Smooth muscle cell of the brain vasculature (primary cell): ENCODE results near the gene UBE2O.

Source experiments
- DNase-seq: peaks from one replicate; pipeline ENCODE4 v3.0.0-alpha.2; 2012; ENCODE audit warnings: low read depth, low spot score

The UBE2O gene

GRCh38 chr17:76394166-76394565 lies 58.8 kb downstream of the UBE2O start:
- no peak for DNase-seq

GRCh38 chr17:76391200-76391715 lies 61.7 kb downstream of the UBE2O start:
- no peak for DNase-seq

DNA sequence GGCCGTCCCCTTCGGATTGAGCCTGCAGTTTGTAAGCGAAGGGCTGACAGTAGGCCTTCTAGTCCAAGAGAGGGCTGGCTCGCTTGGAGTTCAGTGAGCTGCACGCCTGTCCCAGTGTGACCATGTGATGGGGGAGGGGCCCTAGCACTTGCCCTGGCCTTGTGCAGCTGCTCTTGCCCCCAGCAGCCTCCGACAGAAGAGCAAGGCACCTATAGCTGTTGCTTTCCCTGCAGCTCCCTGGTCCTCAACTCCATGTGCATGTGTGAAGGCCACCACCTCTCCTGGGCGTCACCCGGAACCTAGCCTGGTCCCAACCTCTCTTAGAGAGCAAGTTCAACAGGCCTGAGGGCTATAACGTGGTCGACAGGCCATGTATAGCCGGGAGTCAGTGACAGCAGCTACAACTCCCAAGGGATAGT lies 62.9 kb downstream of the UBE2O start:
- no peak for DNase-seq

- DNase-seq, result no peak
Observed at GRCh38 chr17:76388966-76389888, 63.7 kb downstream of the UBE2O start.

GRCh38 chr17:76386966-76387765 lies 65.8 kb downstream of the UBE2O start:
- DNase-seq, result no peak

- DNase-seq, result no peak
Observed at GRCh38 chr17:76385892-76386786, 66.8 kb downstream of the UBE2O start.

- no peak for DNase-seq
Observed at GRCh38 chr17:76384987-76385891, 67.7 kb downstream of the UBE2O start.

- DNase-seq, result no peak
Observed at GRCh38 chr17:76384222-76384986, 68.5 kb downstream of the UBE2O start, which contains the start of gene SPHK1. Gene SPHK1, plus strand, starts transcription at chr17:76384609. Its CDS starts 1,036 bp downstream, at chr17:76385645.

DNA sequence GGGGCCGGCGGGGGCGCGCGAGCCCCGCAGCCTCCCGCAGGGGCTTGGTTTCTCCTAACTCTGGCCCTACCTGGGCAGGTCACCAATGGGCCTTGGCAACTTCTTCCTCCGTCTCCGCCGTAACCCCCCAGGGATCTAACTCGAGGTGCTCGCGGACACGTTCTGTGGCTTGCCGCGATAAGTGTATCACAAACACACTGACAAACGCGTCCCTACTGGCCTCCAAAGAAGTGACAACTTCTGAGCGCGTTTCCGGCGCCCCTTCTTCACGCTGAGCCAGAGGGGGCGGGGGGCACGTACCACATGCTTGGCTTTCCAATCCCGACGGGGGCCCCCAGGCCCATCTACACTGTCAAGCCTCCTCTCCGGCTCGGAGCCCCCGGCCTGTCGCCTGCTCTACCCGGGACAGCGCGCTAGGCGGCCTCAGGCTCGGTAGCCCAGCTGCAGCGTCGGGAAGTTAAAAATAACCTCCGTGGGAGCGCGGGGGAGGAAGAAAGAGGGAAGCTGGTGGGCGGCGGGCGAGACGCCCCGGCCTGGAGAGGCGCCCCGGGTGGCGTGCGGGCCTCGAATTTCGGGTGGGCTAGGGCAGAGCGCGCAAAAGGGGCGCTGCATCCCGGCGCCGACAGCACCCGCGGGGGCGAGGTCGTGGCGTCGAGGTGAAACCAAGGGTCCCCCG lies 69.3 kb downstream of the UBE2O start:
- no peak for DNase-seq

DNA sequence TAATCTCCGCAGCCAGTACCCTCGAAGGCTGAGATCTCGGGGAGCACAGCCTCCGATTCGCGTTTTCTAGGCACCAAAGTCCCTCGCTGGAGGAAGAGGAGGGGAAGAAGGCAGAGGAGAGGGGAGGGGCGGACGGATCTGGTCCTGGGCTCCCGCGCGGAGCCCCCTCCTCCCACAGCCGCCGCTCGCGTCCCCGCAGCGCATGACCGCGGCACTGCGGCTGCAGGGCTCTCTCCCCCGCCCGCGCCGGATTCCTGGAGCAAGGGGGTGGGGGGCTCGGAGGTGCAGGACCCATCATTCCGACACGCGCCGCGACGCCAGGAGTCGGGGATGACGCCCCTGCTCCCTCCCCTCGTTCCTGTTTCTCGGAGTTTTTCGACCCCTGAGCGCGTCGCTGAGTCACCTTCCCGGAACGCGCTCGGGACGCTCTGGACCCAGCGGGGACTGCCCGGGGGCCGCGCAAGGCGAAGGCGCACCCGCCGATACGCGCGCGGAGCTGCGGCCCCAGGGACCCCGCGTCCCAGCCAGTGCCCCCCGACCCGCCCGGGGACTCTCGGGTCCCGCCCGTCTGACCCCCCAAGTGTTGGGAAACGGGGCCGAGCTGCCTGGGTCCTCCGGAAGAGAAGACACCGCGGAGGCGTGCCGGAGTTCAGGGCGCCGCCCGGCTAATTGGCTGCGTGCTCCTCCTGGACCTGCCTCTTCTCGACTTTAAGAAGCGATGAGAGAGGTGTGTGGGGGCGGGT lies 70.0 kb downstream of the UBE2O start:
- DNase-seq, result no peak

DNA sequence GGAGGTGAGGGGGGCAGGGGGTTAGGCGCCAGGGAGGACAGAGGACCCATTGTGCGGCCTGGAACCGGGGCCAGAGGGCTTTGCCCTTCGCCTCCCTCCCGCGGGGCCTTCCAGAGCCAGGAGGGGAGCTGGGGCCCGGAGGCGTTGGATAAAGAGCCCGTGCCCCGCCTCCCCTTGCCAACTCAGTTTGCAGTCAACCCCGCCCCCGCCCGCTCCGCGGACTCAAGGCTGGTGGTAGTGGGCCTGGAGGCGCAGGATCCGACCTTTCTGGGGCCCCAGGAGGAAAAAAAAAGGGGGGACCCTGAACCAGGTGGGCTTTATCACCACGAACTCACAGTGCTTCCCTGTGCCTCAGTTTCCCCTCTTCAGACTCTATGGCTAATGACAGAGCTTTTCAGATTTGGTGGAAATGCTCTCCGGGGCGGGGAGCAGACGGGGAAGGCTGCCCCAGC lies 70.6 kb downstream of the UBE2O start:
- DNase-seq, result no peak

GRCh38 chr17:76381633-76382350 lies 71.2 kb downstream of the UBE2O start:
- no peak for DNase-seq

DNA sequence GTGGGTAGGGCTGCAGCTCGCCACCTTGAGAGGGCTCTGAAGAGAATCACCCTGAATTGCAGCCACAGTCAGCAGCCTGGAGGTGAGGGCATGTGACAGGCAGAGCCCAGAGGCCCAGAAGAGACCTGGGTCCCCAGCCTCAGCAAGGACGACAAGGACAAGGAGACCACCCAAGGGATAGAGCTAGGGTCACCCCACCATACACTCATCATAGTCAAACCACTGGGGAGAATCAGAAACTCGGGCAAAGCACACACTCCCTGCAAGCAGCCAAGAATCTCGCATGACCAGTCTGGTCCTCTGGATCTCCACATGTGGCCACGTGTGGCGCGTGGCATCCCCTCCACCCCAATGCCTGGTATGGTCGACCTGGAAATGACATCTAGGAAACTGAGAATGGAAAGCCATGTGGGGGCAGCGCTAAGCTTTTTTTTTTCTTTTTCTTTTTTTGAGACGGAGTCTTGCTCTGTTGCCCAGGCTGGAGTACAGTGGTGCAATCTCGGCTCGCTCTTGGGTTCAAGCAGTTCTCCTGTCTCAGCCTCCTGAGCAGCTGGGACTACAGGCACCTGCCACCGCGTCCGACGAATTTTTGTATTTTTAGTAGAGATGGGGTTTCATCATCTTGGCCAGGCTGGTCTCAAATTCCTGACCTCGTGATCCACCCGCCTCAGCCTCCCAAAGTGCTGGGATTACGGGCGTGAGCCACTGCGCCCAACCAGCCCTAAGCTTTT lies 73.1 kb downstream of the UBE2O start:
- no peak for DNase-seq

- DNase-seq, result no peak
Observed at GRCh38 chr17:76379275-76379641, 73.7 kb downstream of the UBE2O start.

GRCh38 chr17:76378548-76379274 lies 74.2 kb downstream of the UBE2O start:
- no peak for DNase-seq
